Umbilical cord (tissue), 2 donors: ENCODE results near the gene RLF. TPM values are rescaled to one million over a fixed set of nuclear protein-coding genes. Genes with fewer than 3 reads are reported as not detected.
A peak's percentile ranks its signal among the peaks of the same experiment; 100 is the strongest.

Experiments
- DNase-seq: peaks from one replicate; pipeline ENCODE4 v3.0.0-alpha.2; 2015; ENCODE audit warnings: low spot score
- total RNA-seq: library from RNA; depleted of rRNA; stranded (reverse); fragments of >200 nt; gene quantifications from one replicate; pipeline ENCODE4 v1.2.3, GENCODE V29; 2014; ENCODE audit warnings: low replicate concordance; ENCODE audit not compliant: insufficient read depth

RLF gene
- total RNA-seq = 73.9 TPM

DNA sequence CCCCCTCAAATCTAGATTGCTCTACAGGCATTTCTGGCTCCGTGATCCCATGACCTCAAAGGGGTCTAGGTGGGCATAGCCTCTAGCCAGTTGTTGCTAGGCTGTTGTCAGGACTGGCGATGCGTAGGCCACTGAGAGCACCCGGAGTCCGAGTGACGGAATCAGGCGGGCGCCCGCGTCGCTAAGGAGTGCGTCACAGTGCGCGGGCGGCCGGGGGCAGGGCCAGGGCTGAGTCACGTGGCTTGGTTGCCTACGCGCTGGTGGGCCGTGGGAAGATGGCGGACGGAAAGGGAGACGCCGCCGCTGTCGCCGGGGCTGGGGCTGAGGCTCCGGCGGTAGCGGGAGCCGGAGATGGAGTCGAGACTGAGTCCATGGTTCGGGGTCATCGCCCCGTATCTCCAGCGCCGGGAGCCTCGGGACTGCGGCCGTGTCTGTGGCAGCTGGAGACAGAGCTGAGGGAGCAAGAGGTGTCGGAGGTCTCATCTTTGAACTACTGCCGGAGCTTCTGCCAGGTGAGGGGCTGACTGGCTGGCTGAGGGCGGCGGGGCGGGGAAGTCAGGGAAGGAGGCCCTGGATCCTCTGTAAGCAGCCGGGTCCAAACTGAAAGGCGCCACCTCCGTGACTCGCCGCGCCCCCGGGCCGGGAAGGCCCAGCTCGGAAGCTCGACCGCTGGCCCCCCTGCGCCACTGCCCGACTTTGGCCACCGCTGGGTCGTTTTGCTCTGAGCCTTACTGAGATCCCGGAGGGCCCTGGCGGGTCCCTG lies at the start of gene RLF:
TSS of gene RLF (plus strand) at position 263 of the 763 bp plus-strand sequence. CDS start at position 276, 13 bp downstream.
- DNase-seq = peak; percentile 97

GRCh38 chr1:40114400-40114799 lies 46.8 kb upstream of the RLF start:
- no peak for DNase-seq

DNA sequence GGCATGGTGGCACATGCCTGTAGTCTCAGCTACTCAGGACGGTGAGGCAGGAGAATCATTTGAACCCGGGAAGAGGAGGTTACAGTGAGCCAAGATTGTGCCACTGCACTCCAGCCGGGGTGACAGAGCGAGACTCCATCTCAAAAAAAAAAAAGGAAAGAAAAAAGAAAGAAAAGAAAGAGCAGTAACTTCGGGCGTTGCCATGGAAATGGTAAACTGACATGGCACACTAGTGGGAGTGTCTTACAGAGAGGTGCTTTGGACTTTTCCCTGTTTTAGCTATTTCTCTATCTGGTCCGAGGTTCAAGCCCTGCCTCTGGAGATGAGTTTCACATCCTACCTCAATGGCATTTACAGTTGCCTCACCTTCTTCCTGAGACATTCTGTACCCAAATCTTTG lies 41.1 kb upstream of the RLF start:
- DNase-seq = no peak

- no peak for DNase-seq
These were observed 38.3 kb upstream of the RLF start for GRCh38 chr1:40122855-40123254.

DNA sequence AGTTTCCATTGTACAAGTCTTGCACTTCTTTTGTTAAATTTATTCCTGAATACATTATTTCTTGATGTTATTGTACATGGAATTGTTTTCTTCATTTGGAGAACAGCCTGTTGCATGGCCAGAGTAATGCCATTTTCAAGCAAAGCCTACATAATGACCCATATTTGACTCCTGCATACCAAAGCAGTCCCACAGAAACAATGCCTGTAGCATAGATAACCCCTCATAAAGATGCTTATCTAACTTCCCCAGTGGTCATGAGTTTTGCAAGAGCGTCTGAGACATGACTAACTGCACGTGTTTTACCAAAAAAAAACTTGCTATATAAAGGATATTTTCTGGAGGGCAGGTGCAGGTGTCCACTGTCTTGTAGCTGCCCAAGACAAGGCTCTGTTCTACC lies 30.3 kb upstream of the RLF start:
- peak; percentile 9 for DNase-seq

DNA sequence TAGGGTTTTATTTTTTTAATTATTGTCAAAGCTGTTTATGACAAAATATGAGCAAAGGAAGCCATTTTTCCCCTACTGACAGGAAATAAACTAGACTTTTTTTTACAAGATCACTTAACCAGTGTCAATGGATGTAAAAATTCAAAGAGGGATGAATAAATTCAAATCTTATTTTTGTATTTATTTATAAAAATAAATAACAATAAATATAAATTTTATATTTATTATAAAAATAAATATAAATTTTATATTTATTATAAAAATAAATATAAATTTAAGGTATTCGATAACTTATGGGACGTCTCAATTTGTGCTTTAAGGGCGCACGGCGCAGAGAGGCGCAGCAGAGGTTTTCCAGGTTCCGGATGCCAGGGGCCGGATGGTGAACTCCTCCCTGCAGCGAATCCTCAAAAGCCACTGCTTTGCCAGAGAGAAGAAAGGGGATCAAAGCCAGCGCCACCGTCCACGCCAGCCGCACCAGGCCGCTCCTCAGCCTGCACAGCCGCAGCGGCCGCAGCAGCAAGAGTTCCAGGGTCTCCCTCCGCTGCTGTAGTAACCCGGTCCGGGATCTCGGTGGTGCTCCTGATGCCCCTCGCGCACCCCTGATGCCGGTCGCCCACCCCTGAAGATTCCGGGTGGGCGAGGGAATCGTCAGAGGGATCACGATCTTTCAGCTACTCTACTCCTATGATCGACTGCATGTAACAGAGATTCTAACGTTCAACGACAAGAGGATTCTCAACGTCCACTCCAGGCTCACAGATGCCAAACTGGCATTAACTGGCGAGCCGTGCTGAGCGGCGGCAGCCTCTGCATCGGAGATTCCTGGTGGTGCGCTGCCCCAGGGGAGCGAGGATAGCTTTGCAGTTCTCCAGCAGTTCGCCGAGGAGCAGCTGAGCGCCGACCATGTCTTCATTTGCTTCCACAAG lies 28.5 kb upstream of the RLF start:
- DNase-seq = peak; percentile 32

GRCh38 chr1:40133312-40133665 lies 27.9 kb upstream of the RLF start:
- no peak for DNase-seq

DNA sequence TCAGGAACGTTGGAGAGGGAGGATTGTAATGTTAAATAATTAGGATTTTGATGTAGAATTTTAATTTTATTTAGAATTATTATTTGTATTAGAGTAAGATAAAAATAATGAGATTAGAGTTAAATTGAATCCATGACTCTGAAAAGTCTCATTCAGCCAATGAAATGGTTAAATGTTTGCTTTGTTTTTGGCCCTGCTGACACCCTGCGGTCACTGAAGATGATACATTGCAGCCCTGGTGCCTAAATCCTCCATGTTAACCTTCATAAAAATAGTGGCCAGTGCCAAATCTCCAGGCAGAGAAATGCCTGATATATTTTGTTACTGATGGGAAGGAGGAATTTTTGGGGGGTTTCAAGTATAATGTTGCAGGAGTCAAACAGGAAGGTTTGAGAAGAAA lies 27.3 kb upstream of the RLF start:
- DNase-seq = no peak

DNA sequence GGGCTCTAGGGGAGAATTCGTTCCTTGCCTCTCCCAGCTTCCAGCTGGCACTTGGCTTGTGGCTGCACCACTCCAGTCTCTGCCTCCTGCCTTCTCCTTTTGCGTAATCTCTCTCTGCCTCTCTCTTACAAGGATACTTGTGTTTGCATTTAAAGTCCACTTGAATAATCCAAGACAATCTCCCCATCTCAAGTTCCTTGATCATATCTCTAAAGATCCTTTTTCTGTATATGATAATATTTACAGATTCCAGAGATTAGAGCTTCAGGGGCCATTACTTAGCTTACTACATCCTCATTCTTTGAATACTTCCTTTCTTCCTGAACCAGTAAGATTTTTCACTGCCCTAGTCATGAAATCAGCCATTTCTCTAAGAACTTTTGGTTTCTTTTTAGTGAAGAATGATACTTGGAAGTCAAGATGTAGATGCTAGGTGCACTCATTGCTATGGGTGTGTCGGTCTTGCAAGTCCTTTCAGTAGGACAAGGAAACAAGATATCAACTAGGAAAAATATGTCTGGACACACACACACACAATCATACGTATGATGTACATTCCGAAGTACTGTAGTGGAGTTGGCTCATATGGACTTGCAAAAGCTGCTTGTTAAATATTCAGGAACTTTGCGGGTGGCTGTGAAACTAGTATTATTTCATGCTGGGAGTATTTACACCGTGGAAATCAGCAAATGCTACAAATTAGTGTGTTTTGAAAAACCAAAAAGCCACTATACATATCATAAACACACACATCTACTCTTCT lies 20.8 kb upstream of the RLF start:
- no peak for DNase-seq

- DNase-seq = no peak
These were observed 19.2 kb upstream of the RLF start for GRCh38 chr1:40141878-40142535.

DNA sequence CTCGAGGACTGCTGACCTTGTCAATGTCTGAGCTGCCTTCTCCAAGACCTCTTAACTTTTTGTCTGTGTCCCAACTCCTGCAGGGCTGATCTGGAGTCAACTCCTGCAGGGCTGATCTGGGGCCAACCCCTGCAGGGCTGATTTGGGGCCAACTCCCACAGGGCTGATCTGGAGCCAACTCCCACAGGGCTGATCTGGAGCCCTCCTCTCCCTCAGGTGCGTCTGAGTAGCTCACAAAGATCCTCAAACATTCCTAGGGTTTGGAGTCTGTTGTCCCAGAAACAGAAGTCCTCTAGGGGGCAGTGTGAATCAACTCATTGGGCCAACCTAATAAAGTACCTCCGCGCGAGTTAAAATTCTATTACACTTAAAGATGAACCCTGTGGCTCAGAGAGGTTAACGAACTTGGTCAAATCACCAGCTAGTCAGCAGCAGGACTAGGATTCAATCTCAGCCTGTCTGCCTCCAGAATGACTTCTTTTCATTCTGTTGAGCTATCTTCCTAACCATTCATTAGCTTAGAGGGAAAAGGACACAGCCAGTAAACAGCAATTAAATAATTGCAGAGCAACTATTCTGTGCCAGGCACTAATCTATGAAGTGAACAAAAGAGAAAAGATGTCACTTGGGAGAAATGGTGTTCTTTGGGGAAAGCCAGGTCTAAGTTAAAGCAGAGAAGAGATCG lies 17.2 kb upstream of the RLF start:
- DNase-seq = peak; percentile 77

GRCh38 chr1:40151457-40152079 lies 9.6 kb upstream of the RLF start:
- DNase-seq = no peak

GRCh38 chr1:40153073-40153770 lies 8.0 kb upstream of the RLF start:
- peak; percentile 63 for DNase-seq

- no peak for DNase-seq
These were observed 6.1 kb upstream of the RLF start for GRCh38 chr1:40155135-40155534.

DNA sequence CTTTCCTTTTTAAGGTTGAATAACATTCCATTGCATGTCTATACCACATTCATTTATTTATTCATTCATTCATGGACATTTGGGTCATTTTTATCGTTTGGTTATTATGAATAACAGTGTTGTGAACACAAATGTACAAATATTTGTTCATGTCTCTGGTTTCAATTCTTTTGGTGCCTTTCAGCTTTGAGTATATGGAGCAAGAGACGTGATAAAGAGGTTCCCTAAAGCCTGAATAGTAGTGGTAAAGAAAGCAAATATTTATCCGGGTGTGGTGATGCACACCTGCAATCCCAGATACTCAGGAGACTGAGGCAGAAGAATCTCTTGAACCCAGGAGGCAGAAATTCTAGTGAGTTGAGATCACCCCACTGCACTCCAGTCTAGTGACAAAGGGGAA lies 5.3 kb upstream of the RLF start:
- no peak for DNase-seq

GRCh38 chr1:40160806-40161124 lies 422 bp upstream of the RLF start:
- DNase-seq = no peak

DNA sequence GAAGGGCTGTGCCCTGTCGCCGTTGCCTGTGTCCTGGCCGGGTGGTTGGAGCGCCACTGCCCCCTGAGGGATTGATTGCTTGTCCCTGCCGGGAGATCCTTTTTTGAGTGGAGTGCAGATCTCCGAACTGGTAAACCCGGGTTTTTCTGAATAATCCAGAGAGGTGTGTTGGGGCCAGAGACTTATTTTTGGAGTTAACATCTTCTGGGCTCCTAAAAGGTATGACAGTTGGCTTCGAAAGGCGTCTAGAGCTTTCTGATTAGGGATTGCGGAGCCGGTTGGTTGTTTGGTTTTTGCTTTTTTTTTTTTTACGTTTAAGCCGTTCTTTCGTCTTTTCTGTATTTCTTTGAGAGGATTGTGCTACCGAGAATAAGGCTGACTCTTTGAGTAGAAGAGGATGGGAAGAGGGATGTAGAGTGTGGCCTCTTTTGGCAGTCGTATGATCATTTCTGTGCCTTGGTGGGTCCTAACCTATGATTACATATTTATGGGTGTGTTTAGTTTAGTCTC lies 756 bp downstream of the RLF start:
- DNase-seq = no peak

- no peak for DNase-seq
These were observed 1.7 kb downstream of the RLF start for GRCh38 chr1:40162753-40163441.

DNA sequence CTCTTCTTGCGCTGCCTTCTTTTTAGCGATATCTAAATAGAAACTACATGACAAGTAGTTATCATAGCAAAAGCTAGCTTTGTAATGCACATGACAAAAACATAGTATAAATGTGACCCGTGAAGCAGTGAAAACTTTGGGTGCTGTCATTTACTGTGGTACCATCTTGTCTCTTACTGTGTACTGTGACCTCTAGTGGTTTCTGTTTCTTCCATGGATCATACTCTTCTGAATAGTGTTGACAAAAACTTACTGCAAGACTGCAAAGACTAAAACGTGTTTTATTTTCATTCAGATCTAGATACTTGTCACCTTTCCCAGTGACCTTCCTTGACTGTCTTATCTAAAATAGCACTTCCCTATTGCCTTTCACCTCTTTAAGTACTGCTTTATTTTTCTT lies 6.1 kb downstream of the RLF start:
- no peak for DNase-seq
